Measurements from ENCODE around the gene GXYLT2.

DNA sequence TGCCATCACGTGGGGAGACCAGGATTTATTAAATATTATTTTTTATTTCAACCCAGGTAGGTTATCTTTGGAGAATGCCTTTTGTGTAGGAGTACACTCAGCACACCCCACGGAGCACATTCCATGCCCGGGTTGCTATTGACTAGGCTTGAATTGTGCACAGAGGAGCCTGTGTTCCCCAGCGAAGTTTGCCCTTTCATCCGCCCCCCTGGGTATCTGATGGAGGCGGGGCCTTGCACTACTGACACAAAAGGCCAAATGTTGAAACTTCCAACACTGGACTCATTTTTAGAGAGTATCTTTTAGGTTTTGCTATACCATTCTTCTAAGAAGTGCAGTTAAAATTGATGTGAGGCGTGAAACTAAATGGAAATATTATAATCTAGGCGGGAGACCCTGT lies 69.5 kb downstream of the GXYLT2 start:
- TF ChIP-seq CTCF (IDR thresholded peaks at IDR 0.05) (no peak), POLR2A (IDR thresholded peaks at IDR 0.05) (no peak), POLR2AphosphoS5 (IDR thresholded peaks at IDR 0.05) (no peak)

All from prostate gland (tissue), 2 donors.